ENCODE results near the gene CAVIN3.

CAVIN3 gene

DNA sequence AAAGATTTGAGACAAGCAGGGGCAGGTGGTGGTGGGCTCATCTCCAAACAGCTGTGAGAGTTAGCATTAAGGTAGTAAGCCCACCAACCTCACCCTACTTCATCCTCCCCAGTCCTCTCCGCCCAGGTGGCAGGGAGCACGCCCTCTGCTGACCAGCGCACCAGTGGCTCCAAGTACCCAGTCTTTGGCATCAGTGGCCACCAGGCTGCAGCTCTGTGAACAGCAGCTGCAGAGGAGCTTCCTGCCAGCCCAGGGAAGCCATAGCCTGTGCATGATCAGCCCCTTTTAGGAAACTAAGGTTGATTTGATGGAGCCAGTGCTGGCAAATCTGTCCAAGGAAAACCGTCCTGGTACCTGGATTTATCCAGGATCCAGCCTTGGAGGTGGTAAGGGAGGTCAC lies 21.7 kb downstream of the CAVIN3 start:
- TF ChIP-seq, protein P1, sequence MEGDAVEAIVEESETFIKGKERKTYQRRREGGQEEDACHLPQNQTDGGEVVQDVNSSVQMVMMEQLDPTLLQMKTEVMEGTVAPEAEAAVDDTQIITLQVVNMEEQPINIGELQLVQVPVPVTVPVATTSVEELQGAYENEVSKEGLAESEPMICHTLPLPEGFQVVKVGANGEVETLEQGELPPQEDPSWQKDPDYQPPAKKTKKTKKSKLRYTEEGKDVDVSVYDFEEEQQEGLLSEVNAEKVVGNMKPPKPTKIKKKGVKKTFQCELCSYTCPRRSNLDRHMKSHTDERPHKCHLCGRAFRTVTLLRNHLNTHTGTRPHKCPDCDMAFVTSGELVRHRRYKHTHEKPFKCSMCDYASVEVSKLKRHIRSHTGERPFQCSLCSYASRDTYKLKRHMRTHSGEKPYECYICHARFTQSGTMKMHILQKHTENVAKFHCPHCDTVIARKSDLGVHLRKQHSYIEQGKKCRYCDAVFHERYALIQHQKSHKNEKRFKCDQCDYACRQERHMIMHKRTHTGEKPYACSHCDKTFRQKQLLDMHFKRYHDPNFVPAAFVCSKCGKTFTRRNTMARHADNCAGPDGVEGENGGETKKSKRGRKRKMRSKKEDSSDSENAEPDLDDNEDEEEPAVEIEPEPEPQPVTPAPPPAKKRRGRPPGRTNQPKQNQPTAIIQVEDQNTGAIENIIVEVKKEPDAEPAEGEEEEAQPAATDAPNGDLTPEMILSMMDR (IDR thresholded peaks at IDR 0.05; ENCODE audit: low read depth, low read length, poor library complexity, severe bottlenecking): no peak
- no peak for TF ChIP-seq EZH2phosphoT487 (IDR thresholded peaks at IDR 0.05; ENCODE audit: borderline replicate concordance, low read length)
- H3K27ac ChIP-seq (ENCODE audit: low read depth, low read length): no peak overlapping the region
- H3K9me3 ChIP-seq (ENCODE audit: control insufficient read depth, insufficient read depth, low read length): no peaks in the 10 kb centered on the region
- no peaks in the 10 kb centered on the region for H3K36me3 ChIP-seq (ENCODE audit: control insufficient read depth, low read length)
- no peaks in the 10 kb centered on the region for H3K4me1 ChIP-seq (ENCODE audit: control insufficient read depth, low read length)
- no peak overlapping the region for H3K4me2 ChIP-seq (ENCODE audit: low read length)
- H3F3A ChIP-seq (ENCODE audit: control insufficient read depth, insufficient read depth): no peaks in the 10 kb centered on the region
- H3K4me3 ChIP-seq (ENCODE audit: low read length): no peak overlapping the region
- H3K79me2 ChIP-seq (ENCODE audit: control insufficient read depth, low read length): no peaks in the 10 kb centered on the region
- H4K20me1 ChIP-seq (ENCODE audit: control insufficient read depth, insufficient read depth, low read depth, low read length): no peaks in the 10 kb centered on the region
- H3K9me2 ChIP-seq (replicated peaks; ENCODE audit: control insufficient read depth, low read length): no peaks in the 10 kb centered on the region
- peaks cover 8% of the 10 kb centered on the region for H3K27me3 ChIP-seq (ENCODE audit: control insufficient read depth, low read length)

DNA sequence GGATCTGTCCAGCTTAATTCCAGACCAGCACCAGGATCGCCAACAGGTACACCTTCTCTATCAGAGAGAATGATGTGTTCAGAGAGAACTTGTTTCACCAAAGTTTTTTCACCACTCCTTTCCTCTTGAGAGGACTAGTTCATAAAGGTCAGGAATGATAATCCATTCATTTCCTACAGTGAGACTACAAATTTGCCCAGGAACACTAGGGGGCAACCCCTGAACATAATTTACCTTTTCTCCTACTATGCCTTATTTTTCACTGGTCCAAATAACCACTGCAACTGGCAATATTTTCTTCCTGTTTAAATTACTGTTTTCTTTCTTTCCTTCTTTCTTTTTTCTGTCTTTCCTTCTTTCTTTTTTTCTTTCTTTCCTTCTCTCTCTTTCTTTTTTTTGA lies 22.5 kb downstream of the CAVIN3 start:
- Histone ChIP-seq H3K4me3 (ENCODE audit: low read length) (no peak overlapping the region), H3K36me3 (ENCODE audit: control insufficient read depth, low read length) (no peaks in the 10 kb centered on the region), H3K27me3 (ENCODE audit: control insufficient read depth, low read length) (peaks cover 6% of the 10 kb centered on the region), H3K79me2 (ENCODE audit: control insufficient read depth, low read length) (no peaks in the 10 kb centered on the region), H3K9me2 (replicated peaks; ENCODE audit: control insufficient read depth, low read length) (no peaks in the 10 kb centered on the region), H3K4me1 (ENCODE audit: control insufficient read depth, low read length) (no peaks in the 10 kb centered on the region), H3K27ac (ENCODE audit: low read depth, low read length) (no peak overlapping the region), H3F3A (ENCODE audit: control insufficient read depth, insufficient read depth) (no peaks in the 10 kb centered on the region), H3K4me2 (ENCODE audit: low read length) (no peak overlapping the region), H3K9me3 (ENCODE audit: control insufficient read depth, insufficient read depth, low read length) (no peaks in the 10 kb centered on the region), H4K20me1 (ENCODE audit: control insufficient read depth, insufficient read depth, low read depth, low read length) (no peaks in the 10 kb centered on the region)
- TF ChIP-seq, protein P1 (IDR thresholded peaks at IDR 0.05; ENCODE audit: low read depth, low read length, poor library complexity, severe bottlenecking): peak; percentile 45
- no peak for TF ChIP-seq EZH2phosphoT487 (IDR thresholded peaks at IDR 0.05; ENCODE audit: borderline replicate concordance, low read length)

DNA sequence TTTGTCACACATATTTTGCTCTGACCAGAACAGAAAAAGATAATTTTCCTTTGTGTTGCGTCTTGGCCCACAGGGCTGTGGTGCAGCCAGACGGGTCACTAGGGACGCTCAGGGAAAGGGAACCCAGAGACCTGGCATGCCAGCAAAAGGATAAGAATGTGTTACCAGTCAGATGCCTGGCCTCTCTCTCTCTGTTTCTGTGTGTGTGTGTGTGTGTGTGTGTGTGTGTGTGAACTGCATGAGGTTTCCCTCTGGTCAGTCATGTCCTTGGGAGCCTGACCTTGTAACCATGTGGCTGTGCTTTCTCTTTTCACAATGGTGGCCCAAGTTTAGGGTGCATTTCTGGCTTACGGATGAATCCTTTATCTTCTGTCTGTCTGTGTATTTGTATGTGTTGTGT lies 35.3 kb downstream of the CAVIN3 start:
- Histone ChIP-seq H3K9me3 (ENCODE audit: control insufficient read depth, insufficient read depth, low read length) (no peaks in the 10 kb centered on the region), H3K27me3 (ENCODE audit: control insufficient read depth, low read length) (peaks cover 2% of the 10 kb centered on the region)

More for the DNA sequence above, 35.3 kb downstream of the CAVIN3 start:
- H4K20me1 ChIP-seq (ENCODE audit: control insufficient read depth, insufficient read depth, low read depth, low read length): no peaks in the 10 kb centered on the region
- H3K79me2 ChIP-seq (ENCODE audit: control insufficient read depth, low read length): no peaks in the 10 kb centered on the region
- no peaks in the 10 kb centered on the region for H3K36me3 ChIP-seq (ENCODE audit: control insufficient read depth, low read length)
- no peak overlapping the region for H3K4me3 ChIP-seq (ENCODE audit: low read length)
- H3K27ac ChIP-seq (ENCODE audit: low read depth, low read length): no peak overlapping the region
- no peak overlapping the region for H3K4me2 ChIP-seq (ENCODE audit: low read length)
- no peaks in the 10 kb centered on the region for H3F3A ChIP-seq (ENCODE audit: control insufficient read depth, insufficient read depth)
- H3K9me2 ChIP-seq (replicated peaks; ENCODE audit: control insufficient read depth, low read length): no peaks in the 10 kb centered on the region
- TF ChIP-seq, protein P1 (IDR thresholded peaks at IDR 0.05; ENCODE audit: low read depth, low read length, poor library complexity, severe bottlenecking): no peak
- no peak for TF ChIP-seq EZH2phosphoT487 (IDR thresholded peaks at IDR 0.05; ENCODE audit: borderline replicate concordance, low read length)
- no peaks in the 10 kb centered on the region for H3K4me1 ChIP-seq (ENCODE audit: control insufficient read depth, low read length)
